Measurements from ENCODE around the gene OTOP3. TPM values are rescaled to one million over a fixed set of nuclear protein-coding genes. Genes with fewer than 3 reads are reported as not detected.
"Not testable (repeated sequence)": the region's sequence is repeated elsewhere in the genome, so short reads cannot be mapped to it uniquely, and the experiment has no call there.

OTOP3 gene, protein sequence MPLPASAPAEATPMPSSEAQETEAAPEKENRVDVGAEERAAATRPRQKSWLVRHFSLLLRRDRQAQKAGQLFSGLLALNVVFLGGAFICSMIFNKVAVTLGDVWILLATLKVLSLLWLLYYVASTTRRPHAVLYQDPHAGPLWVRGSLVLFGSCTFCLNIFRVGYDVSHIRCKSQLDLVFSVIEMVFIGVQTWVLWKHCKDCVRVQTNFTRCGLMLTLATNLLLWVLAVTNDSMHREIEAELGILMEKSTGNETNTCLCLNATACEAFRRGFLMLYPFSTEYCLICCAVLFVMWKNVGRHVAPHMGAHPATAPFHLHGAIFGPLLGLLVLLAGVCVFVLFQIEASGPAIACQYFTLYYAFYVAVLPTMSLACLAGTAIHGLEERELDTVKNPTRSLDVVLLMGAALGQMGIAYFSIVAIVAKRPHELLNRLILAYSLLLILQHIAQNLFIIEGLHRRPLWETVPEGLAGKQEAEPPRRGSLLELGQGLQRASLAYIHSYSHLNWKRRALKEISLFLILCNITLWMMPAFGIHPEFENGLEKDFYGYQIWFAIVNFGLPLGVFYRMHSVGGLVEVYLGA
- not detected in 2 replicates for total RNA-seq (2014; rRNA removed)
- not detected for polyA plus RNA-seq (2012)

DNA sequence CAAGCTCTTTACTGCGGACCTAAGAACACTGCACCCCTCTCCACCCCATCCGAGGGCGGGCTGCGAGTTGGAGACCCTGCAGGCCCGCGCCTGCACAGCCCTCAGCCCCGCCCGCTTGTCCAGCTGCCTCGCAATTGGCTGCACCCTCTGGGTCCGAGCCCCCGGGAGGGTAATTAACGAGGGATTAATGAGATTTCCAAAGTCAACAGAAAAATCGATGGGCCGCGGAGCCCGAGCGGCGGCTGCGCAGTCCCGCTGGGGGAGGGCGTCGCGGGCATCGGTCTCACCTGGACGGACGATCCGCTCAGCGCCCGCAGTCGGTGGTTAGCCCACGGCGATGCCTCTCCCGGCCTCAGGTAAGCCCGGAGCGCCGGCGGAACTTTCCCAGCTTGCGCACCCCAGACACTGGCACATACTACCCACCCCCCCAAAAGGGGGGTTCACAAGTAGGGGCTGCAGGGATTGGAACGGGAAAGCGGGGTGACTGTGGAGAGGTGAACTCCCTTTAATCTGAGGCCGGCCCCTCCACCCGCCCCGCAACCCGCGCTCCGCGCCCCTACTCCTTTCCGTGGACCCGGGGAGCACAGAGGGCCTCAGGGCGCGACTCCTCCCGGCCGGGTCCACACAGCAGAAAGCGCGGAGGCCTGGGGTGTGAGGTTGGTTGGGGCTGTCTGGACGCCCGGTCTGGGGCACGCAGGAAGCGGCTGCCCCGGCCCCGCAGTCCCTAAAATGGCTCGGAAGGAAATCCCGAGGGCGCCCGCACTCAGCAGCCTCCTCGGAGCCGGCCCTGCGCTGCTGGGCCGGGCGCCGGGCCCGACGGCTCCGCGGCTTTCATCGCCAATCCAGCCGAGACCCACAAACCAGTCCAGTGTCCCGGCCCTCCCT, at the start of gene OTOP3:
TSS of gene OTOP3 (plus strand) at position 314 of the 885 bp plus-strand sequence. CDS start at position 338, 24 bp downstream.
- no peak for DNase-seq (ENCODE audit: low read depth)

DNA sequence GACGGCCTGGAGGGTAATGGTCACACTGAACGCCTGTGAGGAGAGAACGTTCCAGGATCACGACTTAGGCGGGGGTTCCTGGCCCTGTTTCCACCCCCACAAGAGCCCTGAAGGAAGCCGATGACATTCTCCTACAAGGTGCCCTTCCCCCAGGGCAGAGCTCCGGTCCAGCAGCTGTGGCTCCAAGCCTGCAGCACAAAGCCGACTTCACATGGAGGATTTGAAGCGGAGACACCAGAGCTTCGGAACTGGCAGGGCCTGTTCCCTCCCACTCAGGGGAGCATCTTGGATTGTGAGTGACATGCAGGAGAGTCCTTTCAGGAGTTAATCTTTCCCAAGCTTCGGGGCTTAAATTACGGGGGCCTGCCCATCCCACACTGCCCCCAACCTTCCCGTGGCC, 47.2 kb upstream of the OTOP3 start:
- no peak for DNase-seq (ENCODE audit: low read depth)

DNA sequence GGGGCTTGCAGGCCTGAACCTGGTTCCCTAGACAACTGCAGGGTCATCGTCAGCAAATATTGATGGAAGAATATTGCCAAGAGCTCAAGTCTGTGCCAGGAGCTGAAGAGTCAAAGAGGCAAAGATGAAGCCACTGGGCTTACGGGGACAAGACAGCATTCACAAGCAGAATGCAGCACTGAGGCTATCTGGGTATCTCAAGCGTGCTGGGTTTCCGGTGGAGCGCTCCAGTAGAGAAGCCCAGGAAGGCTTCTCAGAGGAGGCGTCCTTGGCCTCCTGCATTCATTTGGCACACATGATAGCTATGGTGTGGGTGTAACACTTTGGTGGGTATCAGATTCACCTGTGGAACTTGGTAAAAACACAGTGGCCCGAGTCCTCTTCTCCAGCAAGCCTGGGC, 45.1 kb upstream of the OTOP3 start:
- no peak for DNase-seq (ENCODE audit: low read depth)

DNA sequence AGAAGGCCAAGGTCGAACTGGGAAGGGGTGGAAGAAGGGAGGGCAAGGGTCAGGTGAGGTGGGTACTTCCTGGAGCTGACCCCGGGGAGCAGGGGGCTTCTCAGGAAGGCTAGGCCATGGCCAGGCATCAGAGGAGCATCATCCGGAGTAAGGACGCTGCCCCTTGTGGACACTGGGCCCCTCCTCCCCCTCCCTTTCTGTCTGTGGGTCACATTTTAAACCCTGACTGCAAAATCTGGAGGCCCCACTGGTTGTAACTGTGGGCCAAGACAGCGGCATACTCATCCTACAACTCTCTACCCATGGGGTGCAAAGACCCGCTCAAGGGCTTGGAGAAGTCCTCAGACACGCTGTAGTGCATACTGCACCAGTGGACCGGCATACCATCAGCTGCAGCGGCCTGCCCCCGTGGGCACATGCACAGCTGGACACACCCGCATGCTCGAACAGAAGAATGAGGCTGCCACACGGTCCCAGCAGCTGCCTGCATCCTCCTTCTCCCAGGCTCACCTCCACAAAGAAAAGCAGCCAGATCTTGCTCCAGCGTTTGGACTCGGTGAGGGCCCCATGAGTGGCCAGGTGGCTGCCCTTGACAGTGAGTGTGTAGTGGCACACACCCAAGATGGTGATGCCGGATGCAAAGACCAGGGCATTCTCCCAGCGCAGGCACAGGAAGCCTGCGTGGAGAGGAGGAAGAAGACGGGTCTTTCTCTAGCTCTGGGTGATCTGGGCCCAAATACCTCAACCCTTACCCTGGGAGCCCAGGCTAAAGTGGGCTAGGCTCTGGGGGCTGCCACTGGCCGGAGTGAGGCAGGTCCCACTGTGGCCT, 43.5 kb upstream of the OTOP3 start:
- no peak for DNase-seq (ENCODE audit: low read depth)

DNA sequence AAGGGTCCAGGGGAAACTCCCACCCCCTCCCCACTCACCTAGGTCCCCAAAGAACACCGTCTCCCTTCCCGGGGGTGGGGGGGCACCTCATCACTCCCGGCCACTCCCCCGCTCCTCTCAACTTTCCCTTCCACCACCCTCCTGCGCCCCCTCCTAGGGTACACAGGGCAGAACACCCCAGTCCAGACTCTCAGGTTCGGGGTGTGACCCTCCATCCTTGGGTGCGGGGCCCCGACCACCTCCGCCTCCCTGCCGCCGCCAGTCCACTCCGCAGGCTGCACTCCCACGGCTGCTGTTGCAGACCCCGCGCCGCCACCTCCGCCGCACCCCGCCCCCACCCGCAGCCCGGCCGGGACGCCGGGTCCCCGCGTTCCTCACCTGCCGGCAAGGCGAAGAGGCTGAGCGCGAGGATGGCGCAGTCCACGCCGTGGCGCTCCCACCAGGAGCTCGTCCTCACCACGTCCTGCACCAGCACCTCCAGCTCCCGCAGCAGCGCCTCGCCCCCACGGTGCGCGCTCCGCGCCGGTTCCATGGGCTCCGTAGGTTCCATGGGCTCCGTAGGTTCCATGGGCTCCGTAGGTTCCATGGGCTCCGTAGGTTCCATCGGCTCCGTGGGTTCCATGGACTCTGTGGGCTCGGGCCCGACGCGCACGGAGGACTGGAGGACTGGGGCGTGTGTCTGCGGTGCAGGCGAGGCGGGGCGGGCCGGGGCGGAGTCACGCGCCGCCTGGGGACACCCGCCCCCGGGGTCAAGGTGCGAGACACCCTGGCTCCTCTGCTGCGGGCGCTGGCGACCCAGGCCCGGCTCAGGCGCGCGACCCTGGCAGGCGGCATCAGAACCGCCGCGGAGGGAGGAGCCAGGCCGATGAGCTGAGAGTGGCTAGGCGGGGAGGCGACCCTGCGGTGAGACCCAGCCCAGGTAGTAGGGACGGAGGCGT, 42.5 kb upstream of the OTOP3 start, which contains the start of gene FADS6:
TSS of gene FADS6 (minus strand) at position 660 of the 938 bp plus-strand sequence. CDS start at position 622, 38 bp downstream.
- no peak for DNase-seq (ENCODE audit: low read depth)

DNA sequence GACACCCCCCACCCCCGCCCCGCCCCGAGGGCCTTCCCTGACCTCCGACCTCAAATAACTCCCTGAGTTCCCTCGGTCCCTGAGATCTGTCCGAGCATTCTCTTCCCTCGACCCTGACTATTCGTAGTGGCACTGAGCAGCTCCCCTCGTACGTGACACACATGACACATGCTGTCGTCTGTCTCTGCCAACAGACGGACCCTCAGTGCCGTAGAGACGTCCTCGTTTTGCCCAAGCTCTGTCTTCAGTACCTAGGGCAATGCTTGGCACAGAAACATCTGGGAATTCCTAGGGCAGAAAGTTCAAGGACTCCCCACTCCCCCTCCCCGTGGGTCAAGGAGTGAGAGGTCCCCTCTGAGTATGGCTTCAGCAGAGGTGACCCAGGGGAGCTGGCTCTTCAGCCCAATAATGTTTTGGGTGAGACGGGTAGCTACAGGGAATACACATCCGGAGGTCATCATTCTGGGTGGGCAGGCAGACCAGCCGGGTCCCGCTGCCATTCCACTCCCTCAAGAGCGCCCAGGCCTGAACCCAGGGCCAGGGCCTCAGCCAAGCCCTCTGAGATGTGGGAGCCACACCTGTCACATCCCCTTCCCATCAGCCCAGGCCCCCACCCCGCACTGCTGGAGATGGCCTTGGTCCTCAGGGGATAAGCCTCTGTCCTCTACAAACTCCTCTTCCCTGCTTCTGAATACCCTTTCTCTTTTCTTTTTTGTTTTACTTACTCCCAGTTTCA, 41.6 kb upstream of the OTOP3 start:
- no peak for DNase-seq (ENCODE audit: low read depth)

DNA sequence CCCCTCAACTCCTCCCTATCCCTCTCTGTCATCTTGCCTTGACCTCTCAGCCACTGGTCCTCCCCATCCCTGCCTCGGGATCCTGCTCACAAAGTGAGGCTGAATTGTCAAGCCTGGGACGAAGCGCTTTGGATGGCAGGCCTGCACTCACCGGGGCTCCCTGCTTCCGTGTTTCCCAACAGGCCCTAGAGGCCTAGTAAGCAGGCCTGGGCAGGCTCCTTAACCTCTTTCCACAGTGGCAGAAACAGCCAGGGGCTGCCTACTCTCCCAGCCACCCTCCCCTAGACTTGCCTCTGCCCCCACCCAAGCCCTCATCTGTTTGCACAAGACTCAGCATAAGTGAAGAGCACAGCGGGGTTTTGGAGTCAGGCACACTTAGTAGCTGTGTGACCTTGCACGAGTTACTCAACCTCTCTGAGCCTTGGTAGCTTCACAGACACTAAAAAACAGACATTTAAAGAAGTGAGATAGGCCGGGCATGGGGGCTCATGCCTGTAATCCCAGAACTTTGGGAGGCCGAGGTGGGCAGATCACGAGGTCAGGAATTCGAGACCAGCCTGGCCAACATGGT, 37.2 kb upstream of the OTOP3 start:
- DNase-seq (ENCODE audit: low read depth), result no peak

DNA sequence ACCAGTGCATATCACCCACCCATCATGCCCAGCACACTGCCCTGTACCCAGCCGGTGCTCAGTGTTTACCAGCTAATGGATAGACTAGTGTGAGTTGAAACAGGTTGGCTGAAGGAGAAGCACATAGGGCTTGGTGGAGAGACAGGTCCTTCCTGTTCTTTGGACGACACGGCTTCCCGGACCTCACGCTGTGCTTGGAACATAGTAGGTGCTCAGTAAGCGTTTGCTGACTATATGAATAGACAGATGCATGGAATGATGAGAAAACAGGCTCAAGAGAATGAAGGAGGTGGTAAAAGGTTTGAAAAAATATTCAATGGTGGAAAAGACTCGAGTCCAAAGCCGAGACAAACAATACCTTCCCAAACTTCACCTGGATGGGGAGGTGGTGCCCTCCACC, 35.5 kb upstream of the OTOP3 start:
- no peak for DNase-seq (ENCODE audit: low read depth)

DNA sequence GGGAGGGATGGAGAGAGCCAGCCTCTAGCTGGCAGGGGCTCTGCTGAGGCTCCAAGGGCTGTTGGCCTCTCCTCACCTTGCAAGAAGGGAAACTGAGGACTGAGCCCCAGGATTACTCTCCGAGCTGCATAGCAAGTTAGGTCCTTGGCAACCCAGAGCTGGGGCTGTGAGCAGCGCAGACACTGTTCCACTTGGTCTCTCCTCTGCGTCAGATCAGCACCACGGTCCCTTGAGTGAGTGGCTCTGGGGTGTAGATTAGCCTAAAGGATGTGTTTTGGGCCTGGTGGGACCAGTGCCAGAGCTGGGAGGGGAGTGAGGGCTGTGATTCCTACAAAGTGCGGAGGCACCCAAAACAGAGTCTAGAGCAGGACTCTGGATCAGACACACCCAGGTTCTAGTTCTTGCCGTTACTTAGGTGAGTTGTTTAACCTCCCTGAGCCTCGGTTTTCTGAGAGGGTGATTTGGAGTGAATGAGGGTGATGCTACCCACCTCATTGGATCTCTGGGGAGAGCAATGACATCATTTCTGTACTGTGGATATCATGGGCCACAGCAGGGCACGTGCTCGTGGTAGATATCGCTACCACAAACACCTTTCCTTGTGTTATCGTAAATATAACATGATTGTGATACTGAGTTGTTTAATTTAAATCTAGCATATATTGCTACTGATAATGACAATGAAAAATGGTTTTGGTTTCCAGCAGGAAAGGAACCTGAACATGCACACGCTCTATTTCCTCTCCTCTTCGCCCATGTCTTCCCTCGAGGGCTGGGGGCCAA, 34.2 kb upstream of the OTOP3 start:
- no peak for DNase-seq (ENCODE audit: low read depth)

DNA sequence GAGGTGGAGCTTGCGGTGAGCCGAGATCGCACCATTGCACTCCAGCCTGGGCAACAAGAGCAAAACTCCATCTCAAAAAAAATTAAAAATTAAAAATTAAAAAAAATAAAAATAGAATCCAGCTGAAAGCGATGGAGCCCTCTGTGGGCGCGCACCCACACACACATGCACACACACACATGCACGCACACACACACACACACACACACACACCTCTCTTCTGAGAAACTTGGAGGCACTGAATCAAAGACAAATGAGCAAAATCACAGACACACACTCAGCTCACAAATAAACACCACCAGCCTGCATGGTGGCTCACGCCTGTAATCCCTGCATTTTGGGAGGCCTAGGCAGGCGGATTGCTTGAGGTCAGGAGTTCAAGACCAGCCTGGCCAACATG, 32.7 kb upstream of the OTOP3 start:
- DNase-seq (ENCODE audit: low read depth), result no peak

DNA sequence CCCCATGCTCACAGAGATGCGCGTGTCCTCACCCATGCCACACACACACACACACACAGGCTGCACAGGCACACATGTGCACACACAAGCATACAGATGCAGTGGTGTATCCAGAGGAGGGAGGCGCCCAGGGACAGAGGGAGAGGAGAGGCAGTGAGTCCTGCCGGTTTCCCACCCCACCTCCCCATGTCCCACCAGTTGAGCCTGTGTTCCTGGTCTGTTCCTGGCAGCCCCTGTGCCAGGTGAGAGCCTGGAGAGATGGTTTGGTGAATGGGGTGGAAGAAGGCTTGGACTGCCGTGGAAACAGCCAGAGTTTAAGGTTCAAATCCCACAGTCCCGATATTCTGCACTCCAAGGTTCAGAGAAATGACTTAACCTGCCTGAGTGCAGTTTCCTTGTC, 32.0 kb upstream of the OTOP3 start:
- DNase-seq (ENCODE audit: low read depth), result no peak

DNA sequence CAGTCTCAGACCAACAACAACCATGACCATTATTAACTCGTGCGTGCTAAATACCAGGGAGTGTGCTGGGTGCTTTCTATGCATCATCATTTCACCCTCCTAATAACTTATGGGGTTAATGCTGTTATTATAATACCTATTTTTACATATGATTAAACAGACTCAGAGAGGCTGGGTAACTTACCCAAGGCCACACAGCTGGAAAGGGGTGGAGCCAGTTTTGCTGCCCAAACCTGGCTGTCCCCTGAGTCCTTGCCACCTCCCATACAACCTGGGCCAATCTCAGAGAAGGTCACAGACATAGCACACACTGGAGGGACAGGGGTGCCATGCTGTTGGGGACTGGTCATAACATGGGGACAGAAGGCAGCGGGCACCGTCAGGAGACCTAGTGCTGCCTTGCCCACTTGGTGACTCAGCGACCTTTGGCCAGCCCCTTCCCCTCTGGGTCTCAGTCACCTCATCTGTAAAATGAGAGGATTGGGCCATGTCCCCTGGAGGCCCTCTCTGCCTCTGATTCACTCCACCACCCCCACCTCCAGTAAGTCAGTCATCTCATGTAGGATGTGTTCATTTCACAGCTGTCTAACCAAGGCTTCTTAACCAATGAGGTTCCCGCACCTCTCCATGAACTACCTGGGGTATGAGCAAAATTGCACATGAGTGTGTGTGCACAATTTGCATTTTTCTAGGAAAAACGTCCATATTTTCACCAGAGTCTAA, 30.9 kb upstream of the OTOP3 start:
- DNase-seq (ENCODE audit: low read depth), result no peak

DNA sequence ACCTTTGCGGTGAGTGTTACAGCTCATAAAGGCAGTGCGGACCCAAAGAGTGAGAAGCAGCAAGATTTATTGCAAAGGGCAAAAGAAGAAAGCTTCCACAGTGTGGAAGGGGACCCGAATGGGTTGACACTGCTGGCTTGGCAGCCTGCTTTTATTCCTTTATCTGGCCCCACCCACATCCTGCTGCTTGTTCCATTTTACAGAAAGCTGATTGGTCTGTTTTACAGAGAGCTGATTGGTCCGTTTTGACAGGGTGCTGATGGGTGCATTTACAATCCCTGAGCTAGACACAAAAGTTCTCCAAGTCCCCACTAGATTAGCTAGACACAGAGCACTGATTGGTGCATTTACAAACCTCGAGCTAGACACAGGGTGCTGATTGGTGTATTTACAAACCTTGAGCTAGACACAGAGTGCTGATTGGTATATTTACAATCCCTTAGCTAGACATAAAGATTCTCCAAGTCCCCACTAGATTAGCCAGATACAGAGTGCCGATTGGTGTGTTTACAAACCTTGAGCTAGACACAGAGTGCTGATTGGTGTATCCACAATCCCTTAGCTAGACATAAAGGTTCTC, 29.4 kb upstream of the OTOP3 start:
- not testable (repeated sequence) for DNase-seq (ENCODE audit: low read depth)

DNA sequence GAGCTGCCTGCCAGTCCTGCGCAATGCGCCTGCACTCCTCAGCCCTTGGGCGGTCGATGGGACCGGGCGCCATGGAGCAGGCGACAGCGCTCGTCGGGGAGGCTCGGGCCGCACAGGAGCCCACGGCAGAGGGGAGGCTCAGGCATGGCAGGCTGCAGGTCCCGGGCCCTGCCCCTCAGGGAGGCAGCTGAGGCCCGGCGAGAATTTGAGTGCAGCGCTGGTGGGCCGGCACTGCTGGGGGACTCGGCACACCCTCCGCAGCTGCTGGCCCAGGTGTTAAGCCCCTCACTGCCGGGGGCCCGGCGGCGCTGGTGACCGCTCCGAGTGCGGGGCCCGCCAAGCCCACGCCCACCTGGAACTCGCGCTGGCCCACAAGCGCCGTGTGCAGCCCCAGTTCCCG, 28.7 kb upstream of the OTOP3 start:
- no peak for DNase-seq (ENCODE audit: low read depth)

DNA sequence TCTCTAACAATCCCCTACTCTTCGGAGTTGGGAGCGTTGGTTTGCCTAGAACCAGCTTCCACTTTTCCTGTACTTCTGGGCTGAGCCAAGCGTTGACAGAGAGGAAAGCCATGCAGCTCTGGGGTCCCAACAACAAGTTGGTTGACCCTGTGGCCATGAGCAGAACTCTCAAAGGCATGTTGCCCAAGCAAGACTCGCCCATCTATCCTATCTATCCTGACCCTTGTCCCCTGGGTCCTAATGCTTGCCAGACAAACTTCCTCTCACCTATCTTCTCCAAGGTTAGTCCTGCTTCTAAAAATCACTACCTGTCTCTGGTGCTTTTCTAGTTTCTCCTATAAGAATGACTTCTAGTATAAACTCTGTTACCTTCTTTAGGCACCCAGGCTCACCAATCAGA, 26.6 kb upstream of the OTOP3 start:
- DNase-seq (ENCODE audit: low read depth), result not testable (repeated sequence)

DNA sequence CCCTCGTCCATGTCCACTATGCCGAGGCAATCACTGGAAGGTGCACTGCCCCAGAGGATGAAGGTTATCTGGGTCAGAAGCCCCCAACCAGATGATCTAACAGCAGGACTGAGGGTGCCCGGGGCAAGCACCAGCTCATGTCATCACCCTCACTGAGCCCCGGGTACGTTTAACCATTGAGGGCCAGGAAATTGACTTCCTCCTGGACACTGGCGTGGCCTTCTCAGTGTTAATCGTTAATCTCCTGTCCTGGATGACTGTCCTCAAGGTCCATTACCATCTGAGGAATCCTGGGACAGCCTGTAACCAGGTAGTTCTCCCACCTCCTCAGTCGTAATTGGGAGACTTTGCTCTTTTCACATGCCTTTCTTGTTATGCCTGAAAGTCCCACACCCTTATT, 24.3 kb upstream of the OTOP3 start:
- not testable (repeated sequence) for DNase-seq (ENCODE audit: low read depth)
